ENCODE results near the gene CXXC5.

Gene CXXC5

DNA sequence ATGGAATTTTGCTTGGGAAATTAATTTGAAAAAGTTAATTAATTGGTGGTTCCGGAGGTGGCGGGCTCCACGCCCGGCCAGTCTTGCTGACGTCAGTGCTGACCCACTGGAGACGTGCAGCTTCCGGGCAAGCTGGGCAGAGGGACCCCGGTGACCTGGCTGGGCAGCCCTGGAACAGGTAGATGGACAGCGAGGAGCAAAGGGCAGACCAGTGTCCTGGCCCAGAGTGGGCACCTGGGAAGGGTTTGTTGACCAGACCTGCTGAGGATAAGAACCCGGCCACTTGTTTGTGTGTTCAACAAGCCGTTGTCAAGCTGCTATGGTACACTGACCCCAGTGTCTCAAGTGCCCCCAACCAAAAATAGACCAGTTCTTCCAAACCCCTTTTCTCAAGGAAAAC, 17.5 kb downstream of the CXXC5 start:
- no peak for DNase-seq (ENCODE audit: low read depth)

DNA sequence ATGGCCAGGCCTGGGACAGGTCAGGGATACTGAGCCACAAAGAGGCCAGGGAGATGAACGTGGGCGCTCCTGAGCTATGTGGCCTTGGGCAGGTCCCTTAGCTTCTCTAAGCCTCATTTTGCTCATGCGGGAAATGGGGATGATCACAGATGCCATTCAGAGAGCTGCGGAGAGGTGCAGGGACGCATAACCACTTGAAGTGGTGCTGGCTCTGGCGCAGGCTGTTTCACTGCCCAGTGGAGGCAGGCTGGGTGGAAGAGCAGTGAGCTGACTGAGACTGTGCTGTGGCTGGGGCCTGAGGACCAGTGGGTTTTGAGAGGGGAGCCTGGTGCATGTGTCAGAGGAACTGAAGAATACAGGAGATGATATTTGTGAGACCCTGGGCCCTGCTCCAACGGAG, 18.4 kb downstream of the CXXC5 start:
- no peak for DNase-seq (ENCODE audit: low read depth)

DNA sequence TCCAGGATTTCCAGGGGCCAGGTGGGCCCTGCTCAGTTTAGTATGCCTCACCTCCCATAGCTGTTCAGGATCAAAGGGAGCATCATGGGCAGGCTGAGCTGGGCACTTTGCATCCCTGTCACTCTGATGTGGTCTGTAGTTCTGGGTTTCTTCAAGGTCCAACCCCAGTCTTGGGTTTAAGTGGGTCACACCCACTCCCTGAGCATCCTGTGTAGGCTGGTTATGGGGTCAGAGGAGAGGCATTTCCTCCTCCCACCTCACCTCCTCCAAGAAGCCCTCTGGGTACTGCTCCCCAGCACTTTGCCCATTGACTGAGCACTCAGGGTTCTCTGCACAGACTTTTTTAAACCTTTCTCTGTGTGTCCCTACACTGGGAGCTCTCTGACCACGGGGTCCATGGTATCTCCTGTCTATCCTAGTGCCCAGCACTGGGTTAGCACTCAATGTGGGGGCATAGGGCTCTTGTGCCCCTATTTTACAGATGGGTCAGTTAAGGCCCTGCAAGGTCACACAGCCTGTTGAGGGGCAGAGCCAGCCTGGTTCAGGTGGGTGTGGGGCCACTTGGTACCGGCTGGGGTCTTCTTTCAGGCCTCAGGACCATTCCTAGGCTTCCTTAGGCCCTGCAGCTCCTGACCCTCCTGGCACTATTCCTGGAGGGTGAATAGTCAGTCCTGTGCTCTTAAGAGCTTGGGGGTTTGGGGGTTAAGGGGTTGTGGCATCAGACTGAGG, 19.0 kb downstream of the CXXC5 start:
- DNase-seq (ENCODE audit: low read depth): no peak

DNA sequence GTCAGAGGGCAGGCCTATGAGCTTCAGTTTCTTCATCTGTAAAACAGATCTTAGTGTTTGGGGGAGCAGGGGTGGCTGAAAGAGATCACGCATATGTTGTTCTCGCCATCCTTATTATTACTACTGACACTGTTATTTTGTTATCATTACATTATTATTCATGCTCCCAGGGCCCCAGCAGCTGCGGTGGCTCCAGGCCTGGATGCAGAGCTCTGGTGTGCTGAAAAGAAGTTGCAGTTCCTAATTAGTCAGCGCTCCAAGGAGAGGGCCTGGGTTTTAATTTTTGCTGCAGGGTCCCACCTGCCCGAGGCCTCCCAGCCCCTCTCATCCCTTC, 19.5 kb downstream of the CXXC5 start:
- no peak for DNase-seq (ENCODE audit: low read depth)

DNA sequence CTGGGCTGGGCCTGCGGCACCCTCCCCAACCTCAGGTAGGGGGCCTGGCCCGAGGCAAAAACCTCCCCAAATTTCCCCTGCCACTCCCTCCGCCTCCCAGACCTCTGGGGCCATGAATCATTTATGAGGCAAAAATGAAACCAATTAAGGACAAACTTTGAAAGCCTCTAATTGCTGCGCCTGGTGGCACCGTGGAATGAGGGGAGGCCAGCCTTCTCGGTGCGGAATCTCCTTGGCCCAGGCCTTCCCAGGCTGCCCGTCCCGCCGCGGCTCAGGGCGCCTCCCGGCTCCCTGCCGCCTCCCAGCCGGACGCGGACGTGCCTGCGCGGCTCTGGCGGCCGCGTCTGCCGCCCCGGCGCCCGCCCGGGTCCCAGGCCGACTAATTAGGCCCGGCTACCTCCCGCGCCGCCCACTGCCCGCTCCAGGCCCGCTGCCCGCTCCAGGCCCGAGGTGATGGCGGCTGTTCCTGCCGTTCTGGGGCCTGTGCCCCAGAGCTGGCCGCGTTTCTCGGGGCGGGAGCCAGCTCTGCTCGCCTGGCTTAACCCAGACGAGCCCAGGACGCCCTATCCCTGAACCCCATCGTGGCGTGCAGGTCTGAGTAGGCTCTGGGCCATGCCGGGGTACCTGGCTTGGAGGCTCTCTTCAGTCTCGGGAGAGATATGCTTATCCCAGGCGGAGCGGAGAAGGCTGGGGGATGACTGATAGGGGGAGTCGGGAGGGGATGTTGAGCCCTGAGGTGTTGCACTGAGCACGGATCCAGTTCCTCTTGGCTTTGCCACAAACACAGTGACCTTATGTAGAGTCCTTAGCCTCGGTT, 20.1 kb downstream of the CXXC5 start:
- no peak for DNase-seq (ENCODE audit: low read depth)

DNA sequence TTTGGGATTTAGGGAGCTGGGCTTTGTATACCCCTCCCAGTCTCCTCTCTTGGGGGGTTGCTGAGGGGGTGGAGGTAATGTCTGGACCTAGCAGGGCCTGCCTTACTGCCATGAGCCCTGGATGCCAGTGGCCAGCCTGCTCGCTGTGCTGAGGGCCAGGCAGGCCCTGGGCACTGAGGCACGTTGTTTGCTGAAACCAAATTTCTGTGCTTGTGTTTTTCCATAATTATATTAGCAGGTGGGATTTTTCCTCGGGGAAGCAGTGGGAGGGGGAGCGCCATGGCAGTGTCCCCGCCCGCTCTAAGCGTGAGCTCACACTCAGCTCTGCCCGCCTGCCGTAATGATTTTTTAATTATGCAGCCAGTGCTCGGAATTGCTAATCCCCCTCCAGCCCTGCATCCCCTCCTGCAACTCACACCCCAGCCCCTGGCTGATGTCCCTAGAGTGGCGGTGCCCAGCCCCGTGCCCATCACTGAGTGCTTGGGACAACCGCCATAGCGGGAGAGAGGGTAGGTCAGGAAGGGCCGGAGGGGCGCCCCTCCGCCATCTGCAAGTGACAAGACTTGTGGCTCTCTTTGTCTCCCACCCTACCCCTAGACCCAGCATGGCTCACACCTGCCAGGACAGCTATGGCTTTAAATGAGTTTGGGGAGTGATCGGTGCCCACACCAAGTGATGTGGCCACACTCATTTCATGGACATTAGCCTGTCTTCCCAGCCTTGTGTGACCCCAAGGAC, 20.9 kb downstream of the CXXC5 start:
- no peak for DNase-seq (ENCODE audit: low read depth)

DNA sequence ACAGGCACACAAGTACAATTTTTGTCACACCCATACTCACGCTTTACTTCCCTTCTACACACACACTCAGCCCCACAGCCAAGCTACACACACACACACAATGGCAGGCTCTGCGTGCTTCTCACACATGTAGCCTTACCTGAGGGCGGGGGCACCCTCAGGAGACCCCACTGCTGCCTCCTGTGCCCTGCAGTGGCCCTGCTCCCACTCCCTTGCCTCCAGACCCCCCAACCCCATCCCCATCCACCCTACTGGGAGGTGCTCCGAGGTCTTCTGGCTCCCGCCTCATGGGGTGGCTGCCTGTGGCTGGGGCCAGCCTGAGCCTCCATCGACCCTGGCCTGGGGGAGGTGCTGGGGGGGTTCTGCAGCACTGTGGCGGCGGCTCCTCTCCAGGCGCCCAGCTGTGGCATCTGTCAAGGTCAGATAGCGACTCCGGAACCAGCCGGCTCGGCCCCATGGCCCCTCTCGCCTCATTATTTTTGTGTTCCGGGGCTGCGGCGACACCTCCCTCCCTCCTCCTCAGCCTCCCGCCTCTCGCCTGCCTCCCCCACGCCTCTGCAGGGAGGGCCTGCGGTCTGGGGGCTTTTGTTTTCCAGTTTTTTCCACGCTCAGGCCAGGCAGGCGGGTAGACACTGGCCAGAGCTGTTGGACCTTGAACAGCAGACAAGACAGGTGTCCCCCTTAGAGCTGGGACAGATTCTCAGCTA, 21.7 kb downstream of the CXXC5 start:
- DNase-seq (ENCODE audit: low read depth): no peak

DNA sequence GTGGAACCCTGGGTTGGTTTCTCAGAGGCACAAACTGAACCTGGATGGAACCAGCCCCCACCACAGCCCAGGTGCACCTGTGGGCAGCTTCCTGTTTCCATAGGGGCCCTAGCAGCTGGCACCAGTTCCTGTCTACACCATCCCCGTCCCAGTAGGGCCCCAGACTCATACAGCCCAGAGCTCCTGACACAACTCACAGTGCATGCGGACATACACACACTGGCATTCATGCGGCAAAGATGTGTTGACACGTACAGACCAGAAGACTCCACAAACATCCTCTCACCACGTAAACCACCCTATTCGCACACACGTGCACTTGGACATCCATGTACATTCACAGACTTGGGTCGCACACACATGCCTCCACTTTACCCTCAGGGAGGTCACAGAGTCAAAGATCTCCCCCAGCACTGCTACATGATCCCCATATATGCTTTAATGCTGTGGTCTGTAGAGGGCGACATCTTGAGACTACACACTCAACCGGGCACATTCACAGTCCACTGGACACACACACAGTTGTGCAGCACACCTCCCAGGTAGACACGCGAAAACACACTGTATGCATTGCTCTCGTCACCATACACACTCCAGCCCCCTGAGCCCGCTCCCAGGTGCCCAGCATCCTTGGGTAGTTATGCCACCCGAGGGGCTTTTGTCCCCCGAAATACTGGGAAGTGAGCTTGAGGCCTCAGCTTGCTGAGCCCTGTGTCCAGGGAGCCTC, 22.4 kb downstream of the CXXC5 start:
- DNase-seq (ENCODE audit: low read depth): no peak

DNA sequence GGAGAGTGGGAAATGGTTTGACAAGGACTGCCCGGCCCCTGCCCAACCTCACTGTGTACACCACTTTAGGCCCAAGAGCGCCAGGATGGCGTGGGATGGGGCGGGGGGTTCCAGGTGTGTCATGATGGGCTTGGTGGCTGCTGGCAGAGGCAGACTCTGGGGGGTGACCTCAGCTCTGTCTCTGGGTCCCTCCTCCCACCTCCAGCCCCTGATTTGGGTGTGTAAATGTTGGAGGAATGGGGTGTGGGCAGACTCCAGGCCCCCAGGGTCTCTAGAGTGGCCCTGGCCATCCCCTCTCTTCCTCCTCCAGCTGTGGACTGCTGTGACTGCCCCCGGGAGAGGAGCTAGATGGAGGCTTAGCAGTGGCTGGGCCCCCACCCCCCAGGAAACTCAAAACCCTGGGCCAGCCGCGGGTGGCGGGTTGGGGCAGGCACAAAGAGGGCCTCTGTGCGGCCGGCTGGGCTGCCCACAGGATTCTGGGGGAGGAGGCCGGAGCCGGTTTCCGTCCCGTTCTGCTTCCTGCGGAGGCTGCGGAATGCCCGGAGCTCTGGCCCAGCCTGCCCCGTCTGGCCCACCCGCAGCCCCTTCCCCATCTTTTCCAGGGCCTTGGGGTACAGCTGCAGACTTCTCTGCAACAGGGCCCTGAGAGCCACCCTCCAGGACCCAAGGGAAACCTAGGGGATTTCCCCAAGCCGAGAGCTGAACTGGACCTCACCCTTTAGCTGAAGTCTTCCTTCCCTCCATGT, 23.1 kb downstream of the CXXC5 start:
- DNase-seq (ENCODE audit: low read depth): no peak

DNA sequence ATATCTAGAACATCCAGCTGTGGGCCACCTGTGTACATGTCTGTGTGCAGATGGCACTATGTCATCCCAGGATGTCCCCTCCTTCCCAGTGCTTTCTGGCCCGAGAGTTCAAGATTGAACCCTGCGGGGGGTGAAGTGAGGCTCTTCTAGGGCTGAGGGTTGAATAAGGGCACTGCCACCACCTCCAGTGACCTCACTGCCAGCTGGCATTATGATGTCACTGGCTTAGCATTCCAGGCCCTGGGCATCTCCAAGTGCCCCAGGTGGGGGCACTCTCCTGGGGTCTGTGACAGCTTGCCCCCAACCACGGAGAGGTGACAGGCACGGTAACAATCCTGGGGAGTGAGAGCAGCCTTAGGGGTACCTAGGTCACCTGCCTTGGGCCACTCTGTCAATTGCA, 27.1 kb downstream of the CXXC5 start:
- no peak for DNase-seq (ENCODE audit: low read depth)

DNA sequence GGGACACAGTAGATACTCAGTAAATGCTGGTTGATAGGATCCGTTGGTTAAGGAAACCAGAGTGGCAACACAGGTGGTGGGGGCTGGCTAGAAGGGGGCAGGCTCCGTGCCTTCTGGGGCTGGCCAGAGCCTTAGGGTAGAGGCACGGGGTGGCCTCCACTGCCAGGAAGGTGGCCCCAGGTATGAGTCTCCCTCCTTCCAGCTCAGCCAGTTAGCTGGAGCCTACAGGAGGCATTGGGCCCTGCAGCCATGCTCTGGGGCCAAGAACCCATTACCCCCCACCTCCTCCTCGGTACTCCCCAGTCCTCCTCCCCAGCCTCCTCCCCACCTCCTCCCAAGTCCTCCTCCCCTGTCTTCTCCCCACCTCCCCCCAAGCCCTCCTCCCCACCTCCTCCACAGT, 27.7 kb downstream of the CXXC5 start:
- no peak for DNase-seq (ENCODE audit: low read depth)

DNA sequence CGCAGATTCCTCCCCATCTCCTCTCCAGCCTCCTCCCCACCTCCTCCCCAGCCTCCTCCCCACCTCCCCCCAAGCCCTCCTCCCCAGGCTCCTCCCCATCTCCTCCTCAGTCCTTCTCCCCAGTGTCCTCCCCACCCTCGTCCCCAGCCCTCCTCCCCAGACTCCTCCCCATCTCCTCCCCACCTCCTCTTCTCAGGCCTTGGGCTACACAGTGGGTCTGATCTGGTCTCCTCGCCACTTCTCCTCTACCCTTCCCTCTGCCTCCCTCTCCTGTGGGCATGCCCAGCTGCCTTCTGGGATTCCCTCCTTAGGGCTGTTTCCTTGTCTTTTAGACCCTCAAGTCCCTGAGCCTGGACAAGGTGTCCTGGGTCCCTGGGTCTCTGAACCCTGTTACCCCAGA, 28.3 kb downstream of the CXXC5 start:
- no peak for DNase-seq (ENCODE audit: low read depth)

DNA sequence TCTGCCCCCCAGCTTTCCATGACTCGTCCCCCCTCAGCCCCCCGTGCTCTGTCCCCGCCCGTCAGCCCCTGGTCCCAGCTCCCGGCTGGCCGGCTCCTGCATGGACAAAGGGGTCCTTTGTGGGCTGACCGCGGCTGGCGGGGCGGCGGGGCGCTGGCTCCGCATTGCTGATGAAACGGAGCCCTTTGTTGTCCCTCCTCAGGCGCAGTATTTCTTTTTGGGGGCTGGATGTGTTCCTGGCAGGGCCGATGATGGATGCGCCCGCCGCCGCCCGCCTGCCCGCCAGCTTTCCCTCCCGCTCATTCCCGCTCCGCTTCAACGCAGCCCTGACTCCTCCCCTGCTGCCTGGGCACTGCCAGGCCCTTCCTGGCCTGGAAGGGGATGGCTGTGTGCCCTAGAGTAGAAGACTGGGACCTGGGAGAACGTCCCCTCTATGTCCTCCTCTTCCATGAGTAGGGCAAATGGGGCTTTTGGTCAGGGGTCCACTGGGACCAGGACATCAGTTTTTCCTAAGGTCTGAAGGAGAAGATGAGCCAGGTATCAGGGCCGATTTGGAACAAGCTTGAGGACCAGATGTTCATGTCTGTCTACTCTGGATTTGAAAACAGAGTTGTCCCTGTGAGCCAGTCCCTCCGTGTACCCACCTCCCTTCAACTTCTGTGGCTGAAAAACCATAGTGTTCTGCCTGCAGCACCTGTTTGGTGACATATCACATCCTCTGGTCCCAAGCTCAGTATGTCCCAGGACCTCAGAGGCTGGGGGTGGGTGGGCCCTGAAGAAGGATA, 29.0 kb downstream of the CXXC5 start:
- no peak for DNase-seq (ENCODE audit: low read depth)

DNA sequence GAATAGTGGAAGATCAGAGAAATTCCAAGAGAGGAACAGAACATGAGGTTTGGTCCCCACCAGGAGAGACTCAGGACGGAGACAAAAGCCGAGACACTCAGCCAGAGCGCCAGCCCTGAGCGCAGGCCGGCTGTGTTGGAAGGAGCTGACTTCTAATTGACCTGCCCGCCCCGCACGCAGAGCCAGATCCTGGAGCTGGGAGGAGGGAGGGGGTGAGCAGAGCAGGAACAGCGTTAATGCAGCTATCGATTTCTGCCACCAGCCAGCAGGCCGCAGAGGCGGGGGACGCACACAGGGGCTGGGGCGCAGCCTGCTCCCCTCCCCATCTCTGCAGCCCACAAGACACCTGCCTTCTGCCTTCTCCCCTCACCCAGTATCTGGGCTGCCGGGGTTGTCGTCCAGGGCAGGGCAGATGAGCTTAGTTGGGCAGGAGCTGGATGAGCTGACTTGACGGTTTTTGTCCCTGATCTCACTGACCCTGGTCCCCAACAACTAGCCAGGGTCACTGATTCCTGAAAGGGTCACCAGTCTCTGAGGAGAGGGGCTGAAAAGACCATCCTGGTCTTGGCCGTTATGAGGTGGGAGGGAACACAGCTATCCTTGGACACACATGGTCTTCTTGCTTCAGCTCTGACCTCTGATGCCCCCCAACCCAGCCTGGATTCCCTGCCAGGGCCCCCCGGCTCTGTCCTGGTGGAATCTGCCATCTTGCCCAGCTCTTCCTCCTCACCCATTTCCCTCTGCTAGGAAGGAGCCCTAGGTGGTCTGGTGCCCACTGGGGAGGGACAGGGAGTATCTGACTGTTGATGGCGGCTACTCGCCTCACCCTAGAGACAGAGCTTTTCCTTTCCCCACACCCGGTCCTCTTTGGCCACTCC, 29.8 kb downstream of the CXXC5 start:
- DNase-seq (ENCODE audit: low read depth): no peak

DNA sequence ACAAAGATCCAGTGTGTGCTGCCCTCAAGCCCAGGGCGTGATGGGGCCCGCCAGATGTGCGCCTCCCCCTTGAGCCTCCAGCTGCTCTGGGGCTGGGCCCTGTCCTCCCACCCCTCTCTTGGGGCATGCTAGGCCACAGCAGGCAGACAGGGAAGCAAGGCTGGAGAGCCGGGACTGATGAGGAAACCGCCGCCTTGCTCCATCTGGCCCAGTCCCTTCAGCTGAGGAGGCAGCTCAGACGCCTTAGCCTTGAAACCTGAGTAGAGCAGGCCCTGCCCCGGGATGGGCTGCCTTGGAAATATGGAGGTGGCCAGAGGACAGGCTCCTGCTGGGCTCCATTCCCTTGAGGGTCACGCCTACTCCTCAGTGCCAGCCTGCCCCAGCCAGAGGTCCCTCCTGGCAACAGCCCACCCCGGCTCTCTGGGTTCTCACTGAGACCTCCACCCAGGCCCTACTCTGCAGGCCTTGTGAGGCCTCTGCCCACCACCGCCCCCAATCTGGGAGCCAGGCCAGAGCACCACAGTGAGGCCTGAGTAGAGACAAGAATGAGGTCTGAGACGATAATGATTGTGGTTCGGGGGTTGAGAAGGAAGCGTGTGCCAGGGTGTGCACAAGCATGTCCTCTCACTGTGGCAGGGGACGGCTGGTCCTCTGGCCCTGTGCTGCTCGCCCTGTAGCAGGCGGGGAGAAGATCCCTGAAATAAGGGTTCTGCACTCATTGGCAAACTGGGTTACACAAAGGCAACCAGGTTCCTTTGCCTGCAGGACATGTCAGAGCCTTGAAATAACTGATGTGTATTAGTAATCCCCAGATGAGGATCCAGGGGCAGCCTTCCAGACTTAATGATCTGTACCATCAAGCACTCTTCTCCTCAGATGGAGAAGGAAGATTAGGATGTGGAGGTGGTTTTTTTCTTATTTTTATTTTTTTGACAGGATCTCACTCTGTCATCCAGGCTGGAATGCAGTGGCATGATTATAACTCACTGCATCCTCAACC, 30.9 kb downstream of the CXXC5 start:
- DNase-seq (ENCODE audit: low read depth): no peak

DNA sequence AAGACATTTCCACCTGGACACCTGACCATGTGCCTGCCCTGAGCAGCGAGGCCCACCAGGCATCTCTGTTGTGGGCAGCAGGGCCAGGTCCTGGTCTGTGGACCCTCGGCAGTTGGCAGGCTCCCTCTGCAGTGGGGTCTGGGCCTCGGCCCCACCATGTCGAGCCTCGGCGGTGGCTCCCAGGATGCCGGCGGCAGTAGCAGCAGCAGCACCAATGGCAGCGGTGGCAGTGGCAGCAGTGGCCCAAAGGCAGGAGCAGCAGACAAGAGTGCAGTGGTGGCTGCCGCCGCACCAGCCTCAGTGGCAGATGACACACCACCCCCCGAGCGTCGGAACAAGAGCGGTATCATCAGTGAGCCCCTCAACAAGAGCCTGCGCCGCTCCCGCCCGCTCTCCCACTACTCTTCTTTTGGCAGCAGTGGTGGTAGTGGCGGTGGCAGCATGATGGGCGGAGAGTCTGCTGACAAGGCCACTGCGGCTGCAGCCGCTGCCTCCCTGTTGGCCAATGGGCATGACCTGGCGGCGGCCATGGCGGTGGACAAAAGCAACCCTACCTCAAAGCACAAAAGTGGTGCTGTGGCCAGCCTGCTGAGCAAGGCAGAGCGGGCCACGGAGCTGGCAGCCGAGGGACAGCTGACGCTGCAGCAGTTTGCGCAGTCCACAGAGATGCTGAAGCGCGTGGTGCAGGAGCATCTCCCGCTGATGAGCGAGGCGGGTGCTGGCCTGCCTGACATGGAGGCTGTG, 32.4 kb downstream of the CXXC5 start:
- no peak for DNase-seq (ENCODE audit: low read depth)

DNA sequence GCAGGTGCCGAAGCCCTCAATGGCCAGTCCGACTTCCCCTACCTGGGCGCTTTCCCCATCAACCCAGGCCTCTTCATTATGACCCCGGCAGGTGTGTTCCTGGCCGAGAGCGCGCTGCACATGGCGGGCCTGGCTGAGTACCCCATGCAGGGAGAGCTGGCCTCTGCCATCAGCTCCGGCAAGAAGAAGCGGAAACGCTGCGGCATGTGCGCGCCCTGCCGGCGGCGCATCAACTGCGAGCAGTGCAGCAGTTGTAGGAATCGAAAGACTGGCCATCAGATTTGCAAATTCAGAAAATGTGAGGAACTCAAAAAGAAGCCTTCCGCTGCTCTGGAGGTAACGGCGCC, 32.9 kb downstream of the CXXC5 start:
- DNase-seq (ENCODE audit: low read depth): no peak

All from stimulated activated CD8-positive, alpha-beta memory T cell treated with anti-CD3 and anti-CD28 coated beads, Interleukin-12 subunit alpha, Interleukin-12 subunit beta, amount 100 ng/mL, for 1 hour (primary cell).